Measurements from ENCODE around the gene L3MBTL4.
"Not testable (repeated sequence)": the region's sequence is repeated elsewhere in the genome, so short reads cannot be mapped to it uniquely, and the experiment has no call there.

L3MBTL4 gene

DNA sequence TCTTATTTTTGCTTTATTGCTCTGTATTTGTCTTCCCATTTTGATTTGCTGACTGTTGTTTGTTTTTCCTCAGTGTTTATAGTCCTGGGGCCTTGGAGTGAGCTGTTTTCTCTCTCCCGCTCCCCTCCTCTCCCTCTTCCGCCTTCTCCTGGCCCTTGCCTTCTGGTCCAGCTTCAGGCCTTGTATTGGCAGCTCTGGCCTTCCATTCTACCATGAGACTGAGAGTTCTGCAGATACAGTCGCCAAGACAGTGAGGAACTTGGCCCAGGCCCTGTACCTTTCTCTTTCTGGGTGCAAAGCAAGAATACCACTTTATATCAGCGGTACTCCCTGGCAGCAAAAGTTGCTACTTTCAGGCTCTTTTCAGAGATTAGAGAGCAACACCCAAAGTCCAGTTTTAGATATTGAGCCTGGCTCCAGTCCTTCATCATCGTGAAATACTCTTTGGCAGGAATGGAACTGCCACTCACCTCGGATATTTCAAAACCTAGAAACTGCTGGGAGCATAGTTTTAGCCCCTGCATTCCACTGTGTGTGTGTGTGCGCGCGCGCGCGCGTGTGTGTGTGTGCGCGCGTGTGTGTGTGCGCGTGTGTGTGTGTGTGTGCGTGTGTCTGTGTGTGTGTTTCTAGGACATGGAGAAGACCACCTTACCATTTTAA is 17.1 kb upstream of the L3MBTL4 start:
- H3K36me3 ChIP-seq = no peaks in the 10 kb centered on the region
- H3K27me3 ChIP-seq = no peaks in the 10 kb centered on the region

DNA sequence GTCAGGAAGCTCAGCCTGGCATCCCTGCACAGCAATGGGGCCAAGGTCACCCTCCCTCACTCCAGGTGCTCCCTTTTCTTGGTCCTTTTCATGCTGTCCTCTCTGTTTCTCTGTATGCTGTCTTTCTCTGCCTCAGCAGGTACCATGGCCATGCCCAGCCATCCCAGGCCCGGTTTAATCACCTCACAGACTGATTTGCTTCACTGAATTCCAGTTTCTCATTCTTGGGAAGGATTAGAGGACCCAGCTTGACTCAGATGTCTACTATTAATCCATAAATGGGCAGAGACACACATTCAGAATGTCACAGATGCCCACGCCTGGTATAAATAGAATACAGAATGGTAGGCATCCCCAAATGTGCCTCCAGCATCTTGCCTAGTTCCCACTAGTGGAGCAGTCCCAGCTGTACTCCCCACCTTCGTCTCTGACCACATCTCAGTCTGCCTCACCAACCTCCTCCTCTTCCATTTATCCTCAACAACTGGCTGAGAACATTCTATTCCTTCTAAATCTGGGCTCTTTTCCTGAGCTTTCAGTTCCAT is 14.2 kb upstream of the L3MBTL4 start:
- no peak overlapping the region for H3K9ac ChIP-seq
- H3K36me3 ChIP-seq = no peaks in the 10 kb centered on the region
- H4K20me1 ChIP-seq = no peaks in the 10 kb centered on the region
- H3K9me3 ChIP-seq = no peaks in the 10 kb centered on the region
- no peaks in the 10 kb centered on the region for H3K27me3 ChIP-seq
- H3K4me1 ChIP-seq = no peaks in the 10 kb centered on the region
- no peak overlapping the region for H3K4me2 ChIP-seq
- H3K27ac ChIP-seq = no peak overlapping the region
- no peak overlapping the region for H3K4me3 ChIP-seq
- TF ChIP-seq Cebpa-rat (IDR thresholded peaks at IDR 0.05) = no peak

More for the DNA sequence above, 17.1 kb upstream of the L3MBTL4 start:
- Histone ChIP-seq H4K20me1 (no peaks in the 10 kb centered on the region), H3K4me3 (no peak overlapping the region), H3K27ac (no peak overlapping the region), H3K9me3 (no peaks in the 10 kb centered on the region), H3K9ac (no peak overlapping the region), H3K4me1 (no peaks in the 10 kb centered on the region), H3K4me2 (no peak overlapping the region)
- TF ChIP-seq Cebpa-rat (IDR thresholded peaks at IDR 0.05) = no peak

DNA sequence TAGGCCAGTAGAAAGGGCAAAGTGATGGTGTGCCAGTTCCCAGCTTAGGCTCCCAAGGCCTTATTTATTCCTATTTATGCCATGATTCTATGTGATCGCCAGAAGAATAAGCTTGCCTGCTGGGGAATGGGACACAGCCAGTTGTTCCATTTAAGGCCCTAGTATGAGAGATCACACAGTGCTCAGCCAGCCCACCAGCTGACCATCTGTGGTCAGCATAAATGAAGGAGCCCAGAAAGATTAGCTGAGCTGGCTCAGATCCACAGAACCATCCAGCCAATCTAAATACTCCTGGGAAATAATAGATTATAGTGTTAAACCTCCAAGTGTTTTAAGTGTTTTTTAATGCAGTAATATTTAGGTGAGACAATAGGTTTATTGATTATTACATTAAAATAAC is 12.6 kb upstream of the L3MBTL4 start:
- Histone ChIP-seq H3K9me3 (no peaks in the 10 kb centered on the region), H3K4me2 (no peak overlapping the region), H3K9ac (no peak overlapping the region), H3K27ac (no peak overlapping the region), H4K20me1 (no peaks in the 10 kb centered on the region), H3K4me3 (no peak overlapping the region), H3K4me1 (no peaks in the 10 kb centered on the region), H3K27me3 (no peaks in the 10 kb centered on the region), H3K36me3 (no peaks in the 10 kb centered on the region)
- TF ChIP-seq Cebpa-rat (IDR thresholded peaks at IDR 0.05) = no peak

DNA sequence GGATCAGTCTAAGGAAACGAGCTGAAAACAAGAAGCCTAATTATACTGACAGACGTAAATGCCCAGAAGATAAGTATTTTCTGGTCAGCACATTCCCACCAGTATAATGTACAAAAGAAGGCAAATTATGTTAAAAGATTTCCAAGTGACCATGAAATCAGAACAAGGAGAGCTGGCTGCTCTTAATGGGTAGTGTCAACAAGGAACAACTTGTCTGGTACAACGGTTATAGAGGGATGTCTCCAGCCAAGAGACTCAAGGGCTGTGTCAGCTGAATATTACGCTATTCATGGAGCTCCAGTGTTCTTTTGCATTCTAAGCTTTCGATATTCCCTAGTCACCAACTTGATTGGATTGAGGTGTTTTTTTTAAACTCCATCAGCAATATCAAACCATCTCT is 8.6 kb upstream of the L3MBTL4 start:
- H3K4me1 ChIP-seq = no peaks in the 10 kb centered on the region
- no peaks in the 10 kb centered on the region for H3K27me3 ChIP-seq
- H3K27ac ChIP-seq = no peak overlapping the region
- no peak overlapping the region for H3K4me2 ChIP-seq
- no peaks in the 10 kb centered on the region for H3K9me3 ChIP-seq
- H3K4me3 ChIP-seq = no peak overlapping the region
- H3K36me3 ChIP-seq = no peaks in the 10 kb centered on the region
- H3K9ac ChIP-seq = no peak overlapping the region
- no peak for TF ChIP-seq Cebpa-rat (IDR thresholded peaks at IDR 0.05)
- H4K20me1 ChIP-seq = no peaks in the 10 kb centered on the region

DNA sequence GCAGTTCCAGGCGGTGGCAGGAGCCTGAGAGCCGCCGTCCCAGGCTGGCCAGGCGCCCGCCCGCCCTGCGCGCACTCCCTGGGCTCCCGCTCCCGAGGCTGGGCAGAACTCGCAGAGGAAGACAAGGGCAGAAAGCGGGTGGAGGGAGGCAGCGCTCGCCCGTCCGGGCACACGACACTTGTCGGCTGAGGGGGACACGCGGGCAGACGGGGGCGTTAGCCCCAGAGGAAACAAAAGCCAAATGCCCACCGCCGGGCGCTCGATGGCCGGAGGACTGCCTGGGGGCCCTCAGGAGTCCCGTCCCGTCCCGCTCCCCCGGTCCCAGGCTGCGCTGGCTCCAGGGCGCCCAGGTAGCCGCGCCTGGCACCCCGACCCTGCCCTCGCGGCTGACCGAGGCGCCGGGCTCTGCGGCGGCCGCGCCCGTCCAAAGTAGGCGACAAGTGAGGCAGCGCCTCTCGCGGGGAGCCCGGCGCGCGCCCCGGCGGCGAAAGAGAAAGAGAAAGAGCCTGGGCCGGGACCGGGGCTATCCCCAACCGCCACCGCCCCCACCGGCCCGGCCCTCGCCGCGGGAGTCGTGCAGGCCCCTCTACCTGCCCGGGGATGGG is 491 bp downstream of the L3MBTL4 start:
- no peaks in the 10 kb centered on the region for H3K27me3 ChIP-seq
- H3K9ac ChIP-seq = peak overlapping the region; percentile 90
- H3K4me2 ChIP-seq = peak overlapping the region; percentile 91
- H3K4me1 ChIP-seq = peaks cover 19% of the 10 kb centered on the region; the same call in 1 of the 2 replicates
- no peaks in the 10 kb centered on the region for H3K9me3 ChIP-seq
- TF ChIP-seq Cebpa-rat (IDR thresholded peaks at IDR 0.05) = no peak
- H4K20me1 ChIP-seq = 0 out of 2 replicates have a peak, but pooled peaks cover 6% of the 10 kb centered on the region
- H3K36me3 ChIP-seq = no peaks in the 10 kb centered on the region
- H3K27ac ChIP-seq = peak overlapping the region; percentile 94
- peak overlapping the region; percentile 92 for H3K4me3 ChIP-seq

DNA sequence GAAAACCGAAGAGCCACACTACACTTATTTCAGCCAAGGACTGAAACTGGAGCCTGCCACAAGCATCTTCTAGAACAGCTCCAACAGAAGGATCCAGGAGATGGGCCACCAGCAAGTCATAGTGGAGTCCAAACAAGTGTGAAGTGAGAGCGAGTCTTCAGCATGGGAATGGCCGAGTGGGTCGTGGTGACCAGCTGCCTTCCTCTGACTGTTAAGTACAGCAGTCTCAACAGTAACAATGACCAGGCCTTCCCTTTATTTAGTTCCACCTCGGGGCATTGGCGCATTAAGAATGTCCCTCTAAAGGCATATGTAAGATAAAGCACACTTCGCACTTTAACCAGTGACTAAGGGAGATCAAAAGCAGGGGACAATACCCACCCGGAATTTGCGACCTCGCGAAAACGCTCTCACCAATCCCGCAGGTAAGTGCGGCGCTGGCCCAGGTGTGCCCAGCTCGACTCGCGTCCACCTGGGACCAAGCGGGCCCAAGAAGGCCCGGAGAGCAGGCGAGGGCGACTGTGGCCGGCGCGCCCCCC is 1.1 kb downstream of the L3MBTL4 start:
- Histone ChIP-seq H4K20me1 (0 out of 2 replicates have a peak, but pooled peaks cover 6% of the 10 kb centered on the region), H3K27ac (peak overlapping the region; percentile 94; the same call in 1 of the 2 replicates), H3K27me3 (no peaks in the 10 kb centered on the region), H3K4me1 (peaks cover 19% of the 10 kb centered on the region; the same call in 1 of the 2 replicates), H3K4me2 (peak overlapping the region; percentile 91), H3K9me3 (no peaks in the 10 kb centered on the region), H3K9ac (peak overlapping the region; percentile 90), H3K36me3 (no peaks in the 10 kb centered on the region), H3K4me3 (peak overlapping the region; percentile 92)
- no peak for TF ChIP-seq Cebpa-rat (IDR thresholded peaks at IDR 0.05)

DNA sequence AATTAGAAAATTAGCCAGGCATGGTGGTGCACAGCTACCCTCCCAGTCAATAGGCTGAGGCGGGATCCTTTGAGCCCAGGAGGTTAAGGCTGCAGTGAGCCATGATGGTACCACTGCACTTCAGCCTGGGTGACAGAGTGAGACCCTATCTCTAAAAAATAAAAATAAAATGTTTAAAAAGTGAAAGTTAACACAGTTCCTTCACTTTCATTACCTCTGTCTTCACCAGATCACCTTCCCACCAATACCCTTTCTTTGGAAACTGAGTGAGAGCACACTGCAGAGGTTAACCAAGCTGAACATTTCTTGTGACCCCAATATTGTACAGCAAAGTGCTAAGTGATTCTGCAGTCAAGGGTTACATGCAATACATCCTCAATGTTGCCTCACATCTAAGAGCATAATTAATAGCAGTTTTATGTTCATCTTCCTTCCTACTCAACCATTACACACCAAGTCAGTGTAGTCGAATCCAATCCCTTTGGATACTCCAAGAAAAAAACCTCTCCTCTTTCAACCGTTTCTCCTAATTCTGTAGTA is 1.7 kb downstream of the L3MBTL4 start:
- H3K4me3 ChIP-seq = no peak overlapping the region
- peaks cover 19% of the 10 kb centered on the region; the same call in 1 of the 2 replicates for H3K4me1 ChIP-seq
- H3K9me3 ChIP-seq = no peaks in the 10 kb centered on the region

DNA sequence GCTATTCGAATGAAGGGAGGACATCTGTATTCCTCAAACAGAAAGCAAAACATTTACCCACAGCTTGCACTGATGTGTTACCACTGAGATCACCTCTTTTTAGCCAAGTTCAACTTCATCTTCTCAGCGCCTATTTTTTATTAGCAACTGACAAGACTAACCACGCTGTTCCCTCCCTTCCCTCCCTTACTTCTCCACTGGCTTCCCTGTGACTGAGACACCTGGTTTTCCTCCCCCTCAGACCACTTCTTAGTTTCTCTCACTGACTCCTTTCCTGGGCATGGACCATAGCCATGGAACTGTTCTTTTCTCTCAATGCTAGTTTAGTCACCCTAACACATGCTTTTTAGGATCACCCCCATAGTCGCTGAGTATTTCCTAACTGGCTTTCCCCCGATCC is 3.3 kb downstream of the L3MBTL4 start:
- Histone ChIP-seq H3K27ac (no peak overlapping the region), H4K20me1 (0 out of 2 replicates have a peak, but pooled peaks cover 6% of the 10 kb centered on the region), H3K9me3 (no peaks in the 10 kb centered on the region), H3K27me3 (no peaks in the 10 kb centered on the region), H3K9ac (no peak overlapping the region), H3K36me3 (no peaks in the 10 kb centered on the region), H3K4me2 (no peak overlapping the region), H3K4me3 (no peak overlapping the region), H3K4me1 (peaks cover 19% of the 10 kb centered on the region; the same call in 1 of the 2 replicates)
- no peak for TF ChIP-seq Cebpa-rat (IDR thresholded peaks at IDR 0.05)

More for the DNA sequence above, 1.7 kb downstream of the L3MBTL4 start:
- 0 out of 2 replicates have a peak, but pooled peaks cover 6% of the 10 kb centered on the region for H4K20me1 ChIP-seq
- no peaks in the 10 kb centered on the region for H3K36me3 ChIP-seq
- H3K27ac ChIP-seq = no peak overlapping the region
- peak overlapping the region; percentile 91 for H3K4me2 ChIP-seq
- no peaks in the 10 kb centered on the region for H3K27me3 ChIP-seq
- H3K9ac ChIP-seq = no peak overlapping the region
- TF ChIP-seq Cebpa-rat (IDR thresholded peaks at IDR 0.05) = no peak

DNA sequence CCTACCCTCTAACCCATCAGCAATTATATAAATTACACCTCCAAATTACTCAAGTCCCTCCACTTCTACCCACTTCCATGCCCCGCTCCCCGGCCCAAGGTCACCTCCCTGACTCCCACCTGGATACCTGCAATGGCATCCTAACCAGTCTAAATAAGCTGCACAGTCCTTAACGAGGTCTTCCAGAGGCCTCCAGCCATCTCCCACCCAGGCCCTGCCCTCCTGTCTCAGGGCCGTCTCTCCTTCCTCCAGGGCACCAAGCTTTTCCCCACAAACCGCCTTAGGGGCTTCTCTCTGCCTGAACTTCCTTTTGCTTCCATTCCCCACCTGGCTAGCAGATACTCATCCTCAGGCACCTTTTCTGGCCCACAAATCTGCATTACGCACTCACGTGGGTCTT is 4.8 kb downstream of the L3MBTL4 start:
- Histone ChIP-seq H4K20me1 (0 out of 2 replicates have a peak, but pooled peaks cover 11% of the 10 kb centered on the region), H3K4me2 (no peak overlapping the region), H3K36me3 (no peaks in the 10 kb centered on the region), H3K9ac (no peak overlapping the region), H3K27ac (no peak overlapping the region), H3K4me3 (no peak overlapping the region), H3K4me1 (peaks cover 13% of the 10 kb centered on the region; the same call in 1 of the 2 replicates), H3K9me3 (no peaks in the 10 kb centered on the region), H3K27me3 (no peaks in the 10 kb centered on the region)
- TF ChIP-seq Cebpa-rat (IDR thresholded peaks at IDR 0.05) = no peak

DNA sequence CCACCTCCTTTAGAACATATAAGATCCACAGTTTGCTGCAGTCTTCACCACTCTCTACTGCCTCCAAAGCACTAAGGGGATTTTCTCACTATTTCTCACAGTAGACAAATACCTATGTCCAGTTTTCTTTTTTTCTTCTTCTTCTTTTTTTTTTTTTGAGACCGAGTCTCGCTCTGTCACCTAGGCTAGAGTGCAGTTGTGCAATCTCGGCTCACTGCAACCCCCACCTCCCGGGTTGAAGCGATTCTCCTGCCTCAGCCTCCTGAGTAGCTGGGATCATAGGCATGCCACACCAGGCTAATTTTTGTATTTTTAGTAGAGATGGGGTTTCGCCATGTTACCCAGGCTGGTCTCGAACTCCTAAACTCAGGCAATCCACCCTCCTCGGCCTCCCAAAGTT is 6.2 kb downstream of the L3MBTL4 start:
- not testable (repeated sequence) for H3K4me1 ChIP-seq, H3K27ac ChIP-seq, H3K27me3 ChIP-seq, H3K4me2 ChIP-seq, H3K4me3 ChIP-seq, H3K9ac ChIP-seq, H3K9me3 ChIP-seq, H3K36me3 ChIP-seq
- 0 out of 2 replicates have a peak, but pooled peaks cover 11% of the 10 kb centered on the region for H4K20me1 ChIP-seq
